DOHH2 (cell line): ENCODE measurements around the gene MYBPH.

Source experiments
- CTCF ChIP-seq: fragments of 200-600 bp; sonication (generic); IDR thresholded peaks from one replicate; pipeline ENCODE4 v1.5.1; 2014; ENCODE audit warnings: antibody characterized with exemption, mild to moderate bottlenecking, low read depth, low read length; ENCODE audit not compliant: poor library complexity, severe bottlenecking
- EZH2phosphoT487 ChIP-seq: fragments of 200-600 bp; sonication (generic); IDR thresholded peaks from 2 replicates; pipeline ENCODE4 v1.6.1; 2017; ENCODE audit warnings: borderline replicate concordance, mild to moderate bottlenecking, antibody characterized with exemption, low read length, moderate library complexity, mixed read lengths

- TF ChIP-seq CTCF (no peak), EZH2phosphoT487 (no peak)
These were observed 45.2 kb downstream of the MYBPH start for GRCh38 chr1:203130358-203130985.
